H9 (cell line): ENCODE measurements around the gene NUMBL. TPM values are rescaled to one million over a fixed set of nuclear protein-coding genes. Genes with fewer than 3 reads are reported as not detected.

ENCODE experiments used
- DNase-seq: peaks from one replicate; pipeline ENCODE4 v3.0.0-alpha.2; 2017
- H2AFZ ChIP-seq: one replicate; pipeline ENCODE4 v1.6.1; 2013; ENCODE audit warnings: mild to moderate bottlenecking, low read length, control low read depth, moderate library complexity
- H2AK5ac ChIP-seq: 2 replicates; pipeline ENCODE4 v1.6.1; 2013; ENCODE audit warnings: low read length, control low read depth, mixed read lengths; ENCODE audit not compliant: insufficient read length
- H2BK120ac ChIP-seq: one replicate; pipeline ENCODE4 v1.6.1; 2013; ENCODE audit warnings: low read depth, mild to moderate bottlenecking, low read length, control low read depth, inconsistent platforms; ENCODE audit not compliant: poor library complexity, severe bottlenecking
- H2BK12ac ChIP-seq: 2 replicates; pipeline ENCODE4 v1.6.1; 2013; ENCODE audit warnings: low read length, control low read depth, mixed read lengths, low read depth; ENCODE audit not compliant: insufficient read length
- H2BK15ac ChIP-seq: 2 replicates; pipeline ENCODE4 v1.6.1; 2013; ENCODE audit warnings: low read depth, low read length, control low read depth
- H2BK20ac ChIP-seq: one replicate; pipeline ENCODE4 v1.6.1; 2013; ENCODE audit warnings: low read depth, mild to moderate bottlenecking, low read length, control low read depth, inconsistent platforms; ENCODE audit not compliant: poor library complexity, severe bottlenecking
- H2BK5ac ChIP-seq: 2 replicates; pipeline ENCODE4 v1.6.1; 2013; ENCODE audit warnings: low read length, control low read depth, mixed read lengths; ENCODE audit not compliant: insufficient read length
- H3K14ac ChIP-seq: 2 replicates; pipeline ENCODE4 v1.6.1; 2013; ENCODE audit warnings: low read length, control low read depth; ENCODE audit not compliant: insufficient read depth
- H3K18ac ChIP-seq: 2 replicates; pipeline ENCODE4 v1.6.1; 2013; ENCODE audit warnings: low read depth, mild to moderate bottlenecking, mixed read lengths, low read length, control low read depth; ENCODE audit not compliant: insufficient read length
- H3K23ac ChIP-seq: 2 replicates; pipeline ENCODE4 v1.6.1; 2013; ENCODE audit warnings: low read length, control low read depth, mixed read lengths, low read depth; ENCODE audit not compliant: insufficient read length
- H3K23me2 ChIP-seq: 2 replicates; pipeline ENCODE4 v1.6.1; 2013; ENCODE audit warnings: low read depth, mild to moderate bottlenecking, mixed read lengths, low read length, control low read depth; ENCODE audit not compliant: insufficient read length, poor library complexity, severe bottlenecking
- H3K27ac ChIP-seq: 2 replicates; pipeline ENCODE4 v1.5.1; 2013; ENCODE audit warnings: low read length, control low read depth, mixed read lengths, low read depth; ENCODE audit not compliant: insufficient read length
- H3K27me3 ChIP-seq: 2 replicates; pipeline ENCODE4 v1.6.1; 2013; ENCODE audit warnings: low read length, control low read depth, inconsistent platforms; ENCODE audit not compliant: insufficient read depth
- H3K4ac ChIP-seq: 2 replicates; pipeline ENCODE4 v1.6.1; 2013; ENCODE audit warnings: low read depth, mild to moderate bottlenecking, control low read depth, inconsistent platforms, low read length, moderate library complexity
- H3K4me1 ChIP-seq: 2 replicates; pipeline ENCODE4 v1.6.1; 2013; ENCODE audit warnings: low read length, control low read depth, inconsistent platforms; ENCODE audit not compliant: insufficient read depth
- H3K4me2 ChIP-seq: 2 replicates; pipeline ENCODE4 v1.6.1; 2013; ENCODE audit warnings: low read length, control low read depth, mixed read lengths; ENCODE audit not compliant: insufficient read length, insufficient read depth
- H3K56ac ChIP-seq: 2 replicates; pipeline ENCODE4 v1.6.1; 2013; ENCODE audit warnings: low read depth, mild to moderate bottlenecking, mixed read lengths, low read length, control low read depth; ENCODE audit not compliant: insufficient read length
- H3K79me1 ChIP-seq: 2 replicates; pipeline ENCODE4 v1.6.1; 2013; ENCODE audit warnings: low read depth, mild to moderate bottlenecking, moderate library complexity, low read length, control low read depth, inconsistent platforms; ENCODE audit not compliant: insufficient read depth, poor library complexity, severe bottlenecking
- H3K79me2 ChIP-seq: 2 replicates; pipeline ENCODE4 v1.6.1; 2013; ENCODE audit warnings: low read length, control low read depth, inconsistent platforms; ENCODE audit not compliant: insufficient read depth
- H3K9ac ChIP-seq: 2 replicates; pipeline ENCODE4 v1.6.1; 2013; ENCODE audit warnings: low read length, control low read depth, mixed read lengths; ENCODE audit not compliant: insufficient read length; ENCODE audit errors: extremely low read depth
- H3K9me3 ChIP-seq: one replicate; pipeline ENCODE4 v1.6.1; 2013; ENCODE audit warnings: low read depth, low read length, inconsistent platforms; ENCODE audit not compliant: control insufficient read depth
- H3T11ph ChIP-seq: one replicate; pipeline ENCODE4 v1.6.1; 2013; ENCODE audit warnings: mild to moderate bottlenecking, low read length, control low read depth, inconsistent platforms
- H4K20me1 ChIP-seq: one replicate; pipeline ENCODE4 v1.6.1; 2013; ENCODE audit not compliant: control insufficient read depth, insufficient read length, insufficient read depth
- H4K5ac ChIP-seq: 2 replicates; pipeline ENCODE4 v1.6.1; 2013; ENCODE audit warnings: low read depth, mild to moderate bottlenecking, mixed read lengths, low read length, control low read depth; ENCODE audit not compliant: insufficient read length
- H4K8ac ChIP-seq: replicated peaks from 2 replicates; pipeline ENCODE4 v1.6.1; 2013; ENCODE audit warnings: low read length, control low read depth, mixed read lengths, low read depth; ENCODE audit not compliant: insufficient read length
- H4K91ac ChIP-seq: 2 replicates; pipeline ENCODE4 v1.6.1; 2013; ENCODE audit warnings: low read depth, mild to moderate bottlenecking, moderate library complexity, mixed read lengths, low read length, control low read depth; ENCODE audit not compliant: insufficient read length
- H3K27ac Mint-ChIP-seq, 3 experiments: 2 replicates in 2 of 3; 3 replicates in 1 of 3; pipeline ENCODE4 v1.8.0; 2020 to 2021; ENCODE audit warnings: mixed read lengths in 3 of 3, mild to moderate bottlenecking in 1 of 3, moderate library complexity in 1 of 3
- H3K27me3 Mint-ChIP-seq: 2 replicates; pipeline ENCODE4 v1.8.0; 2021; ENCODE audit warnings: low read depth, mild to moderate bottlenecking, moderate library complexity, mixed read lengths
- H3K36me3 Mint-ChIP-seq, 3 experiments: 2 replicates in 2 of 3; 3 replicates in 1 of 3; pipeline ENCODE4 v1.8.0; 2020 to 2021; ENCODE audit warnings: low read depth in 3 of 3, mixed read lengths in 3 of 3; ENCODE audit not compliant: insufficient read depth in 1 of 3
- H3K4me1 Mint-ChIP-seq, 2 experiments: 2 replicates each; pipeline ENCODE4 v1.8.0; 2020; ENCODE audit warnings: mixed read lengths in 2 of 2
- H3K4me3 Mint-ChIP-seq, 2 experiments: 2 replicates in 1 of 2; 3 replicates in 1 of 2; pipeline ENCODE4 v1.8.0; 2020 to 2021; ENCODE audit warnings: mild to moderate bottlenecking in 2 of 2, mixed read lengths in 2 of 2, moderate library complexity in 1 of 2
- H3K9me3 Mint-ChIP-seq, 2 experiments: 2 replicates in 1 of 2; 3 replicates in 1 of 2; pipeline ENCODE4 v1.8.0; 2020; ENCODE audit warnings: mild to moderate bottlenecking in 2 of 2, mixed read lengths in 2 of 2, moderate library complexity in 1 of 2
- CTCF ChIP-seq: fragments of 200-600 bp; sonication (generic); conservative IDR thresholded peaks from 3 replicates; pipeline ENCODE4 v1.8.0; 2021; ENCODE audit warnings: antibody characterized with exemption, mild to moderate bottlenecking
- WGBS: extraction: QIAGEN DNeasy Blood & Tissue Kit; methylation state at CpG from one replicate; pipeline ENCODE4 v1.1.7; 2013; ENCODE audit warnings: missing lambda C conversion rate, low lambda C conversion rate, mixed read lengths; ENCODE audit not compliant: insufficient read length; ENCODE audit errors: extremely low coverage; 5-methylcytosine and 5-hydroxymethylcytosine counted together
- total RNA-seq: library from RNA; stranded (reverse); gene quantifications from 2 replicates; pipeline ENCODE4 v1.2.1, GENCODE V29; 2021

The NUMBL gene
- total RNA-seq, 1 experiment from 2014 or later, result 34.5 TPM

- Histone ChIP-seq H4K20me1 (no peaks in the 10 kb centered on the region), H2BK20ac (no peak overlapping the region), H2BK15ac (no peak overlapping the region), H3K23me2 (no peaks in the 10 kb centered on the region), H2BK12ac (no peak overlapping the region), H3K18ac (no peak overlapping the region), H3K4me1 (peaks cover 6% of the 10 kb centered on the region; the same call in 1 of the 2 replicates), H4K8ac (no peak overlapping the region), H3K4me2 (no peak overlapping the region), H3K14ac (no peak overlapping the region), H3K23ac (no peak overlapping the region), H3K9me3 (no peaks in the 10 kb centered on the region), H4K5ac (no peak overlapping the region), H4K91ac (no peak overlapping the region), H2BK5ac (no peak overlapping the region), H3K27me3 (no peaks in the 10 kb centered on the region; the same call in 1 of the 2 replicates), H3K4ac (no peak overlapping the region), H2AK5ac (no peak overlapping the region), H3K56ac (no peak overlapping the region), H2AFZ (no peak overlapping the region), H3K9ac (no peak overlapping the region), H2BK120ac (no peak overlapping the region), H3T11ph (no peak overlapping the region), H3K27ac (no peak overlapping the region), H3K79me1 (no peaks in the 10 kb centered on the region), H3K79me2 (no peaks in the 10 kb centered on the region)
- Mint-ChIP-seq H3K4me1 (peaks cover 35 to 37% of the 10 kb centered on the region in 2 experiments), H3K36me3 (peaks cover 3 to 18% (median 17%) of the 10 kb centered on the region in 3 experiments; a peak in 6 of 7 replicates), H3K27me3 (peaks cover 39% of the 10 kb centered on the region), H3K9me3 (no peaks in the 10 kb centered on the region; a peak in 1 of 5 replicates), H3K27ac (no peak overlapping the region), H3K4me3 (peak overlapping the region in 1 of 2 experiments; percentile 54; a peak in 3 of 5 replicates)
- TF ChIP-seq CTCF, result no peak
- WGBS, result no CpG with 5 or more reads among the region's 3 CpGs
- peak; percentile 83 for DNase-seq
Observed at GRCh38 chr19:40632311-40633036, 58.0 kb downstream of the NUMBL start.
